A549 (cell line): ENCODE measurements around the gene C2orf69.

ENCODE experiments used
- NPAS2 ChIP-seq: fragments of 250-450 bp; sonication (Bioruptor Pico); IDR thresholded peaks from 2 replicates; pipeline ENCODE4 v1.8.0; 2022; ENCODE audit warnings: mild to moderate bottlenecking, moderate library complexity, borderline replicate concordance
- PBX3 ChIP-seq: IDR thresholded peaks from 2 replicates; pipeline ENCODE4 v1.6.1; 2012
- SREBF2 ChIP-seq: fragments of 450-650 bp; IDR thresholded peaks from 2 replicates; pipeline ENCODE4 v1.6.1; 2014; ENCODE audit warnings: mild to moderate bottlenecking, moderate library complexity

- no peak for TF ChIP-seq PBX3
- TF ChIP-seq SREBF2, result no peak
- no peak for TF ChIP-seq NPAS2 (CRISPR knock-in tag)
Observed at GRCh38 chr2:199973703-199974102, 62.6 kb downstream of the C2orf69 start.
